ENCODE data around the gene AHR. TPM values are rescaled to one million over a fixed set of nuclear protein-coding genes. Genes with fewer than 3 reads are reported as not detected.
"Not testable (repeated sequence)": the region's sequence is repeated elsewhere in the genome, so short reads cannot be mapped to it uniquely, and the experiment has no call there.

The AHR gene
- polyA plus RNA-seq, 4 donors = 33.0 to 57.0 (median 52.9) TPM

GRCh38 chr7:17371671-17372524 is 73.4 kb downstream of the AHR start:
- DNase-seq (ENCODE audit: low read depth in 4 of 4, low spot score in 3 of 4) = no peak

- DNase-seq (ENCODE audit: low read depth in 4 of 4, low spot score in 3 of 4) = no peak
Observed at GRCh38 chr7:17374157-17374556, 75.7 kb downstream of the AHR start.

DNA sequence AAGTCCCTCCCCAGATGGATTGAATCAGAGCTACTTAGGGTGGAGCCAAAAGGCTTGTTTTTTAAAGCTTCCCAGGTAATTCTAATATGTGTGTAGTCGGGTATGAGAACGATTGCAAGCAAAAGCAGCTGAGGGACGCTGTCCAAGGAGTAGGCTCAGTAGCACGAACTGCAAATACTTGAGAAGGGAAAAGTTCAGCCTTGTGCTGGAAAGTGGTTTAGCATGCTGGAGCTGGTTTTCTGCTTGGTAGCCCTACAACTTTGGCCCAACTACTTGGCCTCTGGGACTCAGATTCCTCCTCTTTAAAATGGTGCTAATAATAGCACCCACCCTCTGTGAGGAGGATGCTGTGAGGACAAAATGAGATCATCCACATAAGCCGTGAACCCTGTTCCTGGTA is 76.2 kb downstream of the AHR start:
- no peak for DNase-seq (ENCODE audit: low read depth in 4 of 4, low spot score in 3 of 4)

DNA sequence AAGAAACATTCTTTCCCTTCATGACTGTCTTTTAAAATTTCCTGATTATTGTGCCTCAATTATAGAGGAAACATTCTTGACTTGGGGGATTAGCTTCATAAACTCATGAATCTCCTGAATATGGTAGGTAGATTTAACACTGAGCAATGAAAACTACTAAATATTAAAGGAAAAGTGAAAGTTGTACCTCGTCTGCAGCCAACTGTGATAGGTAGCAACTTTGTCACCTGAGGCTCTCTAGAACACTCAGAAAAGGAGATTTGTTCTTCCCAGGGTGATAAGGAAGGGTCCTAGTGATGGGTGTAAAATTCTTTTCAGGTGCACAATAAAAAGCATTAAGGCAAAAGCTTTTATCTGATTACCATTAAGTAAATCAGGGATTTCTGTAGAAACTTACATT is 78.1 kb downstream of the AHR start:
- no peak for DNase-seq (ENCODE audit: low read depth in 4 of 4, low spot score in 3 of 4)

DNA sequence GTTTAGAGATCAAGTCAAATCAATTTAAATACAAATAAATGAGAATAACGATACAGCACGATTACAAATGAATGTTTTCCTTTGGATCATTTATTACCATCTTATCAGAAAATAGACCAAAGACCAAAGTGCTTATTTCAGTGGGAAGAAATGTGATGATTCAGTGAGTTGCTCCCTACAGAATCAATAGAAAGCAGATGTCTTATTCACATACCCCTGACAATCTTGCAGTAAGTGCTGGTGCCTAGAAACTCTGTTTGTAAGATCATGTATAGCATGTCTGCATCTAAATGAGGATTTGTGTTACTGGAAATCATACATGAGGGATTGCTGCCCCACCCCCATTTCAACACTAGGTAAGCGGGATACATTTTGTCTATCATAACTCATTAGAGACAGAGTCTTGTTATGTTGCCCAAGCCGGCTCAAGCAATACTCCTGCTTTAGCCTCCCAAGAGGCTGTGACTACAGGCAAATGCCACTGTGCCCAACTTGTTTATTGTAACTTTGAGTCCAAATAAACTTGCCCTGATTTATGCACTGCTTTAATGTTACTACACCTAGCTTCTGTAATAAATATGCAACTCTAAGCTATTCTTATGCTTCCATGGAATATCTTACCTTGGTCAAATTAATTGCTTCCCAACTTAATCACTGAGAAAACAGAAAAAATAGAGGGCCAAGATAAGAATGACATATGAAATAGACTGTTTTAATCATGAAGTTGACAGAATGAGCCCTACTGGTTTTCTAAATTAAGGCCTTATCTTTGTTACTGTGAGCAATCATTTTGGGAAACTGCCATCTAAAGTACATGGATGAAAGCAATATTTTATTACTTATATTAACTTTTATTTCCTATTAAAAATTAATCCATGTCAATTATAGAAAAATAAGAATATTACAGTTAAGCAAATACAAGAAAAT is 82.5 kb downstream of the AHR start:
- no peak for DNase-seq (ENCODE audit: low read depth in 4 of 4, low spot score in 3 of 4)

GRCh38 chr7:17382408-17383354 is 84.2 kb downstream of the AHR start:
- not testable (repeated sequence) for DNase-seq (ENCODE audit: low read depth in 4 of 4, low spot score in 3 of 4)

DNA sequence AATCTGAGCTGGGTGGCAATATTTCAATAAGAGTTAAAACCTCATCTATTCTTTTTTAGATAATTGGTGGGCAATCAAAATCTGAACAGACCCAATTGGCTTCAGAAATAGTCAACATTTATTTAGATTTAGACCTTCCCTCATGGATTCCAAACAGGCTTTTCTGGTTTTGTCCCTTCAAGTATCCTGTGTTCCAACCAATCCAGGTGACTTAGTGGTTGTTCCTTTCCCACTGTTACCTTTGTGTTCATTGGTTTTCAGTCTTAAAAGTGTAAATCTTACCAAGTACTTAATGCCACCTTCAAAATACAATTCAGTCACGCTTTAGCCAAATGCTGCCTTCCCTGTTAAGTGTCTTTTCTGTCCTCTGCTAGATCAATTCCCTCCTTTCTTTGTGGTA is 85.9 kb downstream of the AHR start:
- DNase-seq (ENCODE audit: low read depth in 4 of 4, low spot score in 3 of 4) = no peak

DNA sequence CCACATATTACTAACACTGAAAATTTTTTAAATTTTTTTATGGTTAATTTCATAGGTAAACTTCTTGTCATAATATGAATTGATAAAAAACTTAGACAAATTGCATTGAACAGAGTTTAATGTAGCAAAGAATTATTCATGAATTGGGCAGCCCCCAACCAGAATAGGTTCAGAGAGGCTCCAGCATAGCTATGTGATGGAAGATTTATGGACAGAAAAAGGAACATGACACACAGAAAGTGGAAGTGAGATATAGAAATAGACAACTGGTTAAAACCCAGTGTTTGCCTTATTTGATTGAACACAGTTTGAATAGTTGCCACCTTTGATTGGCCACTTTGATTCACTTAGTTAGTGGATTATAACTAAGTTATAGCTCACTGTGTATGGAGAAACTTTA is 87.2 kb downstream of the AHR start:
- DNase-seq (ENCODE audit: low read depth in 4 of 4, low spot score in 3 of 4) = no peak

DNA sequence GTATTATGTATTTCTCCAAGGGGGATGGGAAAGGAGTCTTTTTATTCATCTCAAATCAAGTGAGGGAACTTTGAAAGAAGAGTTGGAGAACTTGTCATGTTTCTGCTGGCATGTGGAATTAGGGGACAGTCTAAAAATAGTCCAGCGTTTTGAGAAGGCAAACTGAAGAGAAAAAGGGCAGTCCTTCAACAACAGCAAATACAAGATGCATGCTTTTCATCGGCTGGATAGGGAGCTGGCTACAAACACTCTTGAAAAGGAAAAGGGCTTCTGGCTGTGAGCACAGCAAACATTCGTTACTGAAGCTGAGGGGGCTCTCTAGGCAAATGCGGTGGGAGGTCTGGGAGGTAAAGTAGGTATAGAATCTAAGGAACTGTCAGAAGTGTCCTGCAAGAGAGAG is 91.9 kb downstream of the AHR start:
- no peak for DNase-seq (ENCODE audit: low read depth in 4 of 4, low spot score in 3 of 4)

GRCh38 chr7:17391366-17391765 is 92.9 kb downstream of the AHR start:
- DNase-seq (ENCODE audit: low read depth in 4 of 4, low spot score in 3 of 4) = no peak

- DNase-seq (ENCODE audit: low read depth in 4 of 4, low spot score in 3 of 4) = no peak
Observed at GRCh38 chr7:17392846-17393245, 94.4 kb downstream of the AHR start.

DNA sequence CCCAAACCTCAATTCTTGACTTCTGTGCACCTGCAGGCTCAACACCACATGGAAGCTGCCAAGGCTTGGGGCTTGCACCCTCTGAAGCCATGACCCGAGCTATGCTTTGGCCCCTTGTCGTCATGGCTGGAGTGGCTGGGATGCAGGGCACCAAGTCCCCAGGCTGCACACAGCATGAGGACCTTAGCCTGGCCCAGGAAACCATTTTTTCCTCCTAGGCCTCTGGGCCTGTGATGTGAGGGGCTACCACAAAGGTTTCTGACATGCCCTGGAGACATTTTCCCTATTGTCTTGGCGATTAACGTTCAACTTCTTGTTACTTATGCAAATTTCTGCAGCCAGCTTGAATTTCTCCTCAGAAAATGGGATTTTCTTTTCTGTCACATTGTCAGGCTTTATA is 96.1 kb downstream of the AHR start:
- not testable (repeated sequence) for DNase-seq (ENCODE audit: low read depth in 4 of 4, low spot score in 3 of 4)
